ELR (cell line): ENCODE data around the gene TRIP4.
"Not testable (repeated sequence)": the region's sequence is repeated elsewhere in the genome, so short reads cannot be mapped to it uniquely, and the experiment has no call there.

Experiments used
- DNase-seq: peaks from one replicate; pipeline ENCODE4 v3.0.0-alpha.2; 2015; ENCODE audit warnings: low read depth

Gene TRIP4

GRCh38 chr15:64490598-64491259 is 103.1 kb downstream of the TRIP4 start:
- no peak for DNase-seq

- DNase-seq, result no peak
These were observed 106.0 kb downstream of the TRIP4 start for GRCh38 chr15:64493641-64494040.

GRCh38 chr15:64495968-64496367 is 108.3 kb downstream of the TRIP4 start:
- not testable (repeated sequence) for DNase-seq

- DNase-seq, result no peak
These were observed 113.2 kb downstream of the TRIP4 start for GRCh38 chr15:64500695-64501395.

GRCh38 chr15:64501396-64501715 is 113.7 kb downstream of the TRIP4 start:
- DNase-seq, result no peak

- DNase-seq, result no peak
These were observed 114.5 kb downstream of the TRIP4 start for GRCh38 chr15:64502151-64502550.

GRCh38 chr15:64502551-64502950 is 114.9 kb downstream of the TRIP4 start:
- peak; percentile 32 for DNase-seq

- peak; percentile 45 for DNase-seq
These were observed 115.6 kb downstream of the TRIP4 start for GRCh38 chr15:64503197-64503596.

- no peak for DNase-seq
These were observed 116.0 kb downstream of the TRIP4 start for GRCh38 chr15:64503640-64504039.
